Measurements from ENCODE around the gene LGALS8.
A peak's percentile ranks its signal among the peaks of the same experiment; 100 is the strongest.

LGALS8 gene

GRCh38 chr1:236509647-236510401 is 14.0 kb upstream of the LGALS8 start:
- H3K4me1 ChIP-seq (ENCODE audit: control insufficient read depth in 1 of 2, insufficient read depth in 2 of 2, low read length in 2 of 2) = no peaks in the 10 kb centered on the region
- no peaks in the 10 kb centered on the region for H3K36me3 ChIP-seq (ENCODE audit: control insufficient read depth in 1 of 2, insufficient read depth in 2 of 2, low read length in 2 of 2)
- H3K27me3 ChIP-seq (ENCODE audit: low read depth, low read length) = no peaks in the 10 kb centered on the region
- H3K9me3 ChIP-seq (ENCODE audit: control insufficient read depth in 1 of 2, low read length in 2 of 2) = no peaks in the 10 kb centered on the region
- H3K4me3 ChIP-seq (ENCODE audit: low read depth in 1 of 2, low read length in 2 of 2) = no peak overlapping the region
- H3K27ac ChIP-seq (ENCODE audit: low read length) = no peak overlapping the region

GRCh38 chr1:236511735-236512418 is 11.9 kb upstream of the LGALS8 start:
- Histone ChIP-seq H3K27ac (ENCODE audit: low read length) (no peak overlapping the region), H3K9me3 (ENCODE audit: control insufficient read depth in 1 of 2, low read length in 2 of 2) (no peaks in the 10 kb centered on the region), H3K4me1 (ENCODE audit: control insufficient read depth in 1 of 2, insufficient read depth in 2 of 2, low read length in 2 of 2) (no peaks in the 10 kb centered on the region), H3K36me3 (ENCODE audit: control insufficient read depth in 1 of 2, insufficient read depth in 2 of 2, low read length in 2 of 2) (no peaks in the 10 kb centered on the region), H3K4me3 (ENCODE audit: low read depth in 1 of 2, low read length in 2 of 2) (no peak overlapping the region), H3K27me3 (ENCODE audit: low read depth, low read length) (no peaks in the 10 kb centered on the region)

GRCh38 chr1:236514703-236515442 is 8.9 kb upstream of the LGALS8 start:
- H3K9me3 ChIP-seq (ENCODE audit: control insufficient read depth in 1 of 2, low read length in 2 of 2) = no peaks in the 10 kb centered on the region
- no peaks in the 10 kb centered on the region for H3K36me3 ChIP-seq (ENCODE audit: control insufficient read depth in 1 of 2, insufficient read depth in 2 of 2, low read length in 2 of 2)
- no peaks in the 10 kb centered on the region for H3K27me3 ChIP-seq (ENCODE audit: low read depth, low read length)
- no peak overlapping the region for H3K27ac ChIP-seq (ENCODE audit: low read length)
- no peaks in the 10 kb centered on the region for H3K4me1 ChIP-seq (ENCODE audit: control insufficient read depth in 1 of 2, insufficient read depth in 2 of 2, low read length in 2 of 2)
- H3K4me3 ChIP-seq (ENCODE audit: low read depth in 1 of 2, low read length in 2 of 2) = no peak overlapping the region

- H3K36me3 ChIP-seq (ENCODE audit: control insufficient read depth in 1 of 2, insufficient read depth in 2 of 2, low read length in 2 of 2) = no peaks in the 10 kb centered on the region
- H3K9me3 ChIP-seq (ENCODE audit: control insufficient read depth in 1 of 2, low read length in 2 of 2) = no peaks in the 10 kb centered on the region
- H3K27me3 ChIP-seq (ENCODE audit: low read depth, low read length) = no peaks in the 10 kb centered on the region
- no peak overlapping the region for H3K27ac ChIP-seq (ENCODE audit: low read length)
- no peak overlapping the region for H3K4me3 ChIP-seq (ENCODE audit: low read depth in 1 of 2, low read length in 2 of 2)
- no peaks in the 10 kb centered on the region for H3K4me1 ChIP-seq (ENCODE audit: control insufficient read depth in 1 of 2, insufficient read depth in 2 of 2, low read length in 2 of 2)
Measured at GRCh38 chr1:236515443-236515958, 8.3 kb upstream of the LGALS8 start.

- no peaks in the 10 kb centered on the region for H3K4me1 ChIP-seq (ENCODE audit: control insufficient read depth in 1 of 2, insufficient read depth in 2 of 2, low read length in 2 of 2)
- no peaks in the 10 kb centered on the region for H3K27me3 ChIP-seq (ENCODE audit: low read depth, low read length)
- no peaks in the 10 kb centered on the region for H3K36me3 ChIP-seq (ENCODE audit: control insufficient read depth in 1 of 2, insufficient read depth in 2 of 2, low read length in 2 of 2)
- no peaks in the 10 kb centered on the region for H3K9me3 ChIP-seq (ENCODE audit: control insufficient read depth in 1 of 2, low read length in 2 of 2)
- H3K27ac ChIP-seq (ENCODE audit: low read length) = no peak overlapping the region
- H3K4me3 ChIP-seq (ENCODE audit: low read depth in 1 of 2, low read length in 2 of 2) = no peak overlapping the region
Measured at GRCh38 chr1:236516929-236517704, 6.7 kb upstream of the LGALS8 start.

GRCh38 chr1:236518322-236518721 is 5.5 kb upstream of the LGALS8 start:
- Histone ChIP-seq H3K27ac (ENCODE audit: low read length) (no peak overlapping the region), H3K27me3 (ENCODE audit: low read depth, low read length) (no peaks in the 10 kb centered on the region), H3K9me3 (ENCODE audit: control insufficient read depth in 1 of 2, low read length in 2 of 2) (no peaks in the 10 kb centered on the region), H3K36me3 (ENCODE audit: control insufficient read depth in 1 of 2, insufficient read depth in 2 of 2, low read length in 2 of 2) (no peaks in the 10 kb centered on the region), H3K4me3 (ENCODE audit: low read depth in 1 of 2, low read length in 2 of 2) (no peak overlapping the region), H3K4me1 (ENCODE audit: control insufficient read depth in 1 of 2, insufficient read depth in 2 of 2, low read length in 2 of 2) (no peaks in the 10 kb centered on the region)

- H3K36me3 ChIP-seq (ENCODE audit: control insufficient read depth in 1 of 2, insufficient read depth in 2 of 2, low read length in 2 of 2) = no peaks in the 10 kb centered on the region
- no peaks in the 10 kb centered on the region for H3K9me3 ChIP-seq (ENCODE audit: control insufficient read depth in 1 of 2, low read length in 2 of 2)
- H3K4me1 ChIP-seq (ENCODE audit: control insufficient read depth in 1 of 2, insufficient read depth in 2 of 2, low read length in 2 of 2) = peaks cover 0 to 3% of the 10 kb centered on the region in 2 donors
- H3K4me3 ChIP-seq (ENCODE audit: low read depth in 1 of 2, low read length in 2 of 2) = no peak overlapping the region
- H3K27ac ChIP-seq (ENCODE audit: low read length) = no peak overlapping the region
- no peaks in the 10 kb centered on the region for H3K27me3 ChIP-seq (ENCODE audit: low read depth, low read length)
Measured at GRCh38 chr1:236520445-236521005, 3.3 kb upstream of the LGALS8 start.

GRCh38 chr1:236522937-236523703 is 662 bp upstream of the LGALS8 start:
- Histone ChIP-seq H3K4me1 (ENCODE audit: control insufficient read depth in 1 of 2, insufficient read depth in 2 of 2, low read length in 2 of 2) (peaks cover 0 to 3% of the 10 kb centered on the region in 2 donors), H3K9me3 (ENCODE audit: control insufficient read depth in 1 of 2, low read length in 2 of 2) (no peaks in the 10 kb centered on the region), H3K27ac (ENCODE audit: low read length) (peak overlapping the region; percentile 88), H3K4me3 (ENCODE audit: low read depth in 1 of 2, low read length in 2 of 2) (peak overlapping the region; percentile 90 to 98), H3K27me3 (ENCODE audit: low read depth, low read length) (no peaks in the 10 kb centered on the region), H3K36me3 (ENCODE audit: control insufficient read depth in 1 of 2, insufficient read depth in 2 of 2, low read length in 2 of 2) (peaks cover 13 to 15% of the 10 kb centered on the region in 2 donors)

GRCh38 chr1:236524142-236524894 is 536 bp downstream of the LGALS8 start:
- H3K9me3 ChIP-seq (ENCODE audit: control insufficient read depth in 1 of 2, low read length in 2 of 2) = no peaks in the 10 kb centered on the region
- H3K4me3 ChIP-seq (ENCODE audit: low read depth in 1 of 2, low read length in 2 of 2) = peak overlapping the region; percentile 90 to 98
- H3K36me3 ChIP-seq (ENCODE audit: control insufficient read depth in 1 of 2, insufficient read depth in 2 of 2, low read length in 2 of 2) = peaks cover 13 to 15% of the 10 kb centered on the region in 2 donors
- H3K27me3 ChIP-seq (ENCODE audit: low read depth, low read length) = no peaks in the 10 kb centered on the region
- H3K27ac ChIP-seq (ENCODE audit: low read length) = peak overlapping the region; percentile 88
- H3K4me1 ChIP-seq (ENCODE audit: control insufficient read depth in 1 of 2, insufficient read depth in 2 of 2, low read length in 2 of 2) = peaks cover 0 to 3% of the 10 kb centered on the region in 2 donors

GRCh38 chr1:236524895-236525184 is 1.1 kb downstream of the LGALS8 start:
- Histone ChIP-seq H3K27me3 (ENCODE audit: low read depth, low read length) (no peaks in the 10 kb centered on the region), H3K36me3 (ENCODE audit: control insufficient read depth in 1 of 2, insufficient read depth in 2 of 2, low read length in 2 of 2) (peaks cover 13 to 15% of the 10 kb centered on the region in 2 donors), H3K27ac (ENCODE audit: low read length) (peak overlapping the region; percentile 88), H3K4me1 (ENCODE audit: control insufficient read depth in 1 of 2, insufficient read depth in 2 of 2, low read length in 2 of 2) (peaks cover 0 to 3% of the 10 kb centered on the region in 2 donors), H3K9me3 (ENCODE audit: control insufficient read depth in 1 of 2, low read length in 2 of 2) (no peaks in the 10 kb centered on the region), H3K4me3 (ENCODE audit: low read depth in 1 of 2, low read length in 2 of 2) (peak overlapping the region; percentile 90 to 98)
